HL-60 (cell line): ENCODE measurements around the gene KLHDC10.
"Not testable (repeated sequence)": the region's sequence is repeated elsewhere in the genome, so short reads cannot be mapped to it uniquely, and the experiment has no call there.

Experiments used
- DNase-seq, 2 experiments: peaks; one replicate each; pipeline ENCODE4 v3.0.0-alpha.2; 2010 to 2020; ENCODE audit warnings: low read depth in 1 of 2, low spot score in 1 of 2
- H3K27ac ChIP-seq: fragments of 250-450 bp; sonication (Bioruptor Pico); replicated peaks from 2 replicates; pipeline ENCODE4 v1.5.1; 2020; ENCODE audit warnings: mild to moderate bottlenecking, moderate library complexity
- H3K27me3 ChIP-seq: fragments of 250-450 bp; sonication (Bioruptor Pico); 2 replicates; pipeline ENCODE4 v1.5.1; 2021; ENCODE audit warnings: mild to moderate bottlenecking, moderate library complexity; ENCODE audit not compliant: insufficient read depth, poor library complexity, severe bottlenecking
- H3K4me3 ChIP-seq: replicated peaks from 2 replicates; pipeline ENCODE4 v1.5.1; 2011; ENCODE audit warnings: mild to moderate bottlenecking, control low read depth, low read length; ENCODE audit not compliant: insufficient read depth
- GABPA ChIP-seq: IDR thresholded peaks from 2 replicates; pipeline ENCODE4 v1.6.1; 2012; ENCODE audit warnings: low read depth
- POLR2AphosphoS5 ChIP-seq: IDR thresholded peaks from 2 replicates; pipeline ENCODE4 v1.6.1; 2012; ENCODE audit warnings: low read depth
- SPI1 ChIP-seq: IDR thresholded peaks from 2 replicates; pipeline ENCODE4 v1.6.1; 2012; ENCODE audit warnings: low read depth, mild to moderate bottlenecking, borderline replicate concordance
- TF ChIP-seq, protein P1 (sequence below): IDR thresholded peaks from 2 replicates; pipeline ENCODE4 v1.6.1; 2012; ENCODE audit warnings: low read depth; ENCODE audit not compliant: insufficient replicate concordance
- TF ChIP-seq, protein P2 (sequence below): IDR thresholded peaks from one replicate; pipeline ENCODE4 v1.5.1; 2011; ENCODE audit warnings: low read length, control low read depth, inconsistent platforms; ENCODE audit not compliant: insufficient read depth

Gene KLHDC10

DNA sequence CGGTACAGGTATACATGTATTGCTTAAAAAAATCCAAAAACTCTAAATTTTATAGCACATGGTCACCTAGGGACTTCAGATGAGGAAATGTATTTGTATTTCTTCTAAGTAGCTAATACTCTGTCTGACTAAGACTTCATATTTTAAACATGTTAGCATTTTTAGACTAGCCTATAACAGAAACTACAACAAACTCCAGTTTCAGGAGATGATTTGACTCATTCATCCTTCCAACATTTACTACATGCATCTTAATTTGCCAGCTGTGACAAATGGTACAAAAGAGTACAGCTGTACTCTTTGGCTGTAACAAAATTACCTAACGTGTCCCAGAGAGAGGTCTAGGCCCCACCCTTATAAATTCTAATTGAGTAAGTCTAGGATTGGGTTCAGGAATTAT lies 112.7 kb downstream of the KLHDC10 start:
- no peak for DNase-seq
- Histone ChIP-seq H3K27me3 (no peaks in the 10 kb centered on the region), H3K4me3 (no peak overlapping the region), H3K27ac (no peak overlapping the region)
- TF ChIP-seq POLR2AphosphoS5 (no peak), GABPA (no peak), SPI1 (no peak)
- TF ChIP-seq, protein P1, sequence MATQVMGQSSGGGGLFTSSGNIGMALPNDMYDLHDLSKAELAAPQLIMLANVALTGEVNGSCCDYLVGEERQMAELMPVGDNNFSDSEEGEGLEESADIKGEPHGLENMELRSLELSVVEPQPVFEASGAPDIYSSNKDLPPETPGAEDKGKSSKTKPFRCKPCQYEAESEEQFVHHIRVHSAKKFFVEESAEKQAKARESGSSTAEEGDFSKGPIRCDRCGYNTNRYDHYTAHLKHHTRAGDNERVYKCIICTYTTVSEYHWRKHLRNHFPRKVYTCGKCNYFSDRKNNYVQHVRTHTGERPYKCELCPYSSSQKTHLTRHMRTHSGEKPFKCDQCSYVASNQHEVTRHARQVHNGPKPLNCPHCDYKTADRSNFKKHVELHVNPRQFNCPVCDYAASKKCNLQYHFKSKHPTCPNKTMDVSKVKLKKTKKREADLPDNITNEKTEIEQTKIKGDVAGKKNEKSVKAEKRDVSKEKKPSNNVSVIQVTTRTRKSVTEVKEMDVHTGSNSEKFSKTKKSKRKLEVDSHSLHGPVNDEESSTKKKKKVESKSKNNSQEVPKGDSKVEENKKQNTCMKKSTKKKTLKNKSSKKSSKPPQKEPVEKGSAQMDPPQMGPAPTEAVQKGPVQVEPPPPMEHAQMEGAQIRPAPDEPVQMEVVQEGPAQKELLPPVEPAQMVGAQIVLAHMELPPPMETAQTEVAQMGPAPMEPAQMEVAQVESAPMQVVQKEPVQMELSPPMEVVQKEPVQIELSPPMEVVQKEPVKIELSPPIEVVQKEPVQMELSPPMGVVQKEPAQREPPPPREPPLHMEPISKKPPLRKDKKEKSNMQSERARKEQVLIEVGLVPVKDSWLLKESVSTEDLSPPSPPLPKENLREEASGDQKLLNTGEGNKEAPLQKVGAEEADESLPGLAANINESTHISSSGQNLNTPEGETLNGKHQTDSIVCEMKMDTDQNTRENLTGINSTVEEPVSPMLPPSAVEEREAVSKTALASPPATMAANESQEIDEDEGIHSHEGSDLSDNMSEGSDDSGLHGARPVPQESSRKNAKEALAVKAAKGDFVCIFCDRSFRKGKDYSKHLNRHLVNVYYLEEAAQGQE, result no peak
- TF ChIP-seq, protein P2, sequence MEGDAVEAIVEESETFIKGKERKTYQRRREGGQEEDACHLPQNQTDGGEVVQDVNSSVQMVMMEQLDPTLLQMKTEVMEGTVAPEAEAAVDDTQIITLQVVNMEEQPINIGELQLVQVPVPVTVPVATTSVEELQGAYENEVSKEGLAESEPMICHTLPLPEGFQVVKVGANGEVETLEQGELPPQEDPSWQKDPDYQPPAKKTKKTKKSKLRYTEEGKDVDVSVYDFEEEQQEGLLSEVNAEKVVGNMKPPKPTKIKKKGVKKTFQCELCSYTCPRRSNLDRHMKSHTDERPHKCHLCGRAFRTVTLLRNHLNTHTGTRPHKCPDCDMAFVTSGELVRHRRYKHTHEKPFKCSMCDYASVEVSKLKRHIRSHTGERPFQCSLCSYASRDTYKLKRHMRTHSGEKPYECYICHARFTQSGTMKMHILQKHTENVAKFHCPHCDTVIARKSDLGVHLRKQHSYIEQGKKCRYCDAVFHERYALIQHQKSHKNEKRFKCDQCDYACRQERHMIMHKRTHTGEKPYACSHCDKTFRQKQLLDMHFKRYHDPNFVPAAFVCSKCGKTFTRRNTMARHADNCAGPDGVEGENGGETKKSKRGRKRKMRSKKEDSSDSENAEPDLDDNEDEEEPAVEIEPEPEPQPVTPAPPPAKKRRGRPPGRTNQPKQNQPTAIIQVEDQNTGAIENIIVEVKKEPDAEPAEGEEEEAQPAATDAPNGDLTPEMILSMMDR, result no peak

DNA sequence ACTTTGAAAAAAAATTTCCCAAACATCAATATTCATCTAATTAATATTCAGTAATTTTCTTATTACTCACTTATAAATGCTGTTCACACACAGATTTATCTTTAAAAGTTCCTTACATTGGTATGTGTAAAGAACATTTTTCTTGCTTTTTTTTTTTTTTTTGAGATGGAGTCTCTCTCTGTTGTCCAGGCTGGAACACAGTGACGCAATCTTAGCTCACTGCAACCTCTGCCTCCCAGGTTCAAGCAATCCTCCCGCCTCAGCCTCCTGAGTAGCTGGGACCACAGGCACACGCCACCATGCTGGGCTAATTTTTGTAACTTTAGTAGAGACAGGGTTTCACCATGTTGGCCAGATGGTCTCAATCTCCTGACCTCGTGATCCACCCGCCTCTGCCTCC lies 114.0 kb downstream of the KLHDC10 start:
- DNase-seq, H3K4me3 ChIP-seq, H3K27ac ChIP-seq, H3K27me3 ChIP-seq: not testable (repeated sequence)
